Fibroblast of the aortic adventitia (primary cell): Measurements from ENCODE around the gene CTH. TPM values are rescaled to one million over a fixed set of nuclear protein-coding genes. Genes with fewer than 3 reads are reported as not detected.

Source experiments
- DNase-seq: peaks from one replicate; pipeline ENCODE4 v3.0.0-alpha.2; 2010; ENCODE audit warnings: low read depth
- H3K4me3 ChIP-seq: 2 replicates; pipeline ENCODE4 v1.5.1; 2011; ENCODE audit warnings: low read depth, mild to moderate bottlenecking, control low read depth, low read length, moderate library complexity
- total RNA-seq: library from RNA; depleted of rRNA; stranded (reverse); fragments of >200 nt; gene quantifications from 2 replicates; pipeline ENCODE4 v1.2.3, GENCODE V29; 2012; ENCODE audit warnings: low replicate concordance
- TF ChIP-seq, protein P1 (sequence below): IDR thresholded peaks from 2 replicates; pipeline ENCODE4 v1.5.1; 2011; ENCODE audit warnings: mild to moderate bottlenecking, low read length, control low read depth, inconsistent platforms; ENCODE audit not compliant: insufficient read depth

The CTH gene
- total RNA-seq, 1 donor, result 7.6 TPM

GRCh38 chr1:70376196-70376595 is 34.9 kb upstream of the CTH start:
- TF ChIP-seq, protein P1, sequence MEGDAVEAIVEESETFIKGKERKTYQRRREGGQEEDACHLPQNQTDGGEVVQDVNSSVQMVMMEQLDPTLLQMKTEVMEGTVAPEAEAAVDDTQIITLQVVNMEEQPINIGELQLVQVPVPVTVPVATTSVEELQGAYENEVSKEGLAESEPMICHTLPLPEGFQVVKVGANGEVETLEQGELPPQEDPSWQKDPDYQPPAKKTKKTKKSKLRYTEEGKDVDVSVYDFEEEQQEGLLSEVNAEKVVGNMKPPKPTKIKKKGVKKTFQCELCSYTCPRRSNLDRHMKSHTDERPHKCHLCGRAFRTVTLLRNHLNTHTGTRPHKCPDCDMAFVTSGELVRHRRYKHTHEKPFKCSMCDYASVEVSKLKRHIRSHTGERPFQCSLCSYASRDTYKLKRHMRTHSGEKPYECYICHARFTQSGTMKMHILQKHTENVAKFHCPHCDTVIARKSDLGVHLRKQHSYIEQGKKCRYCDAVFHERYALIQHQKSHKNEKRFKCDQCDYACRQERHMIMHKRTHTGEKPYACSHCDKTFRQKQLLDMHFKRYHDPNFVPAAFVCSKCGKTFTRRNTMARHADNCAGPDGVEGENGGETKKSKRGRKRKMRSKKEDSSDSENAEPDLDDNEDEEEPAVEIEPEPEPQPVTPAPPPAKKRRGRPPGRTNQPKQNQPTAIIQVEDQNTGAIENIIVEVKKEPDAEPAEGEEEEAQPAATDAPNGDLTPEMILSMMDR, result no peak
- H3K4me3 ChIP-seq, result no peak overlapping the region
- no peak for DNase-seq

- no peak overlapping the region for H3K4me3 ChIP-seq
- no peak for DNase-seq
- TF ChIP-seq, protein P1, result no peak
Observed at GRCh38 chr1:70382682-70383081, 28.4 kb upstream of the CTH start.

- DNase-seq, result no peak
- no peak overlapping the region for H3K4me3 ChIP-seq
- TF ChIP-seq, protein P1, result no peak
Observed at GRCh38 chr1:70383483-70383882, 27.6 kb upstream of the CTH start.

DNA sequence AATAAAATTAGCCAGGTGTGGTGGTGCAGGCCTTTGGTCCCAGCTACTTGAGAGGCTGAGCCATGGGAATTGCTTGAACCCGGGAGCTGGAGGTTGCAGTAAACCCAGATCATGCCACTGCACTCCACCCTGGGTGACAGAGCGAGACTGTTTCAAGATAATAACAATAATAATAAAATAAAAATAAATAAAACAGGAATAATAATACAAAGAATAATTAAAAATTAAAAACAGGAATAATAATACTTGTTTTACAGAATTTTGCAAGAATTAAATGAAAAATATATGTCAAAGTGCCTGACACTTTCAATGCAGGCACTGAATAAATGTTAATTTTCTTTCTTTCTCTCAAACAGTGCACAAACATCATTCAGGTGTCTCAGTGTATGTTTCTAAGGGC is 26.5 kb upstream of the CTH start:
- no peak overlapping the region for H3K4me3 ChIP-seq
- no peak for DNase-seq
- TF ChIP-seq, protein P1, result no peak

DNA sequence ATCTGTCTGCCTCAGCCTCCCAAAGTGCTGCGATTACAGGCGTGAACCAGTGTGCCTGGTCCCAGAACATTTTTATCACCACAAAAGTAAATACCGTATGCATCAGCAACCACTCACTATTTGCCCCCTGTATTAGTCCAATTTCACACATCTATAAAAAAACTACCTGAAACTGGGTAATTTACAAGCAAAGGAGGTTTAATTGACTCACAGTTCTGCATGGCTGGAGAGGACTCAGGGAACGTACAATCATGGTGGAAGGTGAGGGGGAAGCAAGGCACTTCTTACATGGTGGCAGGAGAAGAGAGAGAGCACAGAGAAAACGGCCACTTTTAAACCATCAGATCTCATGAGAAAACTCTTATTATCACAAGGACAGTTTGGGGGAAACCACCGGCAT is 25.6 kb upstream of the CTH start:
- H3K4me3 ChIP-seq, result no peak overlapping the region
- TF ChIP-seq, protein P1, result no peak
- DNase-seq, result no peak

DNA sequence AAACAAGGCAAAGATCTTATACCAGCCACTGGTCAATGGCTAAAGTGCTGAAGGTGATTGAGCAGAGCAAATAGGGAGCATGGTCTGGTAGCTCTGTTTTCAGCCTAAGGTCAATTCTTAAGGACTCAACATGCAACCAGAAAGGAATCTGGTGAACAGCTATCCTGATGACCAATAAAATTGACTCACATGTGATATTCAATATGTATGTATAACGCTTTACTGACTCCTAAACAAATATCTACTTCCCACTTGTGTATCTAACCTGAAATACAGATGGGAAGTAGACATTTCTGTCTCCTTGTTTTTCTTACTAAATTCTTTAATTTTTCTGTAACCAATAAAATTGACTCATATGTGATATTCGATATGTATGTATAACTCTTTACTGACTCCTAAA is 24.9 kb upstream of the CTH start:
- TF ChIP-seq, protein P1, result no peak
- H3K4me3 ChIP-seq, result no peak overlapping the region
- no peak for DNase-seq

DNA sequence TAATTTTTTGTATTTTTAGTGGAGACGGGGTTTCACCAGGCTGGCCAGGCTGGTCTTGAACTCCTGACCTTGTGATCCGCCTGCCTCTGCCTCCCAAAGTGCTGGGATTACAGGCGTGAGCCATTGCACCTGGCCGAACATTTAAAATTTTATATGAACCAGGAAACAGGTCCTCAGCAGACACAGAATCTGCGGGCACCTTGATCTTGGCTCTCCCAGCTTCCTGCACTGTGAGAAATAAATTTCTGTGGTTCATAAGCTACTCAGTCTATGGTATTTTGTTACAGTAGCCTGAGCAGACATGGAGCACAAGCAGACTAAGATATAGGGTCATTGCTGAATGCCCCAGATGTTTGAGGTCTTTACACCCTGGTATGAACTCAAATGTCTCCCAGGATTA is 23.6 kb upstream of the CTH start:
- DNase-seq, result no peak
- TF ChIP-seq, protein P1, result no peak

More for the DNA sequence above, 23.6 kb upstream of the CTH start:
- H3K4me3 ChIP-seq, result no peak overlapping the region
